Measurements from ENCODE around the gene RPS6KB2.

- no peak for TF ChIP-seq TAF1 (IDR thresholded peaks at IDR 0.05; ENCODE audit: borderline replicate concordance, insufficient read depth, low read length)
- no peak for TF ChIP-seq SIN3A (IDR thresholded peaks at IDR 0.05; ENCODE audit: borderline replicate concordance, insufficient read depth, low read length)
These were observed 16.5 kb upstream of the RPS6KB2 start for GRCh38 chr11:67411785-67412152.
